Osteocyte (in vitro differentiated cells): ENCODE measurements around the gene EXO1. TPM values are rescaled to one million over a fixed set of nuclear protein-coding genes. Genes with fewer than 3 reads are reported as not detected.
A peak's percentile ranks its signal among the peaks of the same experiment; 100 is the strongest.

Experiments used
- DNase-seq: peaks from one replicate; pipeline ENCODE4 v3.0.0; 2021; ENCODE audit warnings: mixed read lengths; ENCODE audit not compliant: unreplicated experiment; ENCODE audit errors: extremely low spot score
- H3K27ac Mint-ChIP-seq: one replicate; pipeline ENCODE4 v1.8.0; 2021; ENCODE audit warnings: mild to moderate bottlenecking, mixed read lengths; ENCODE audit not compliant: unreplicated experiment
- H3K27me3 Mint-ChIP-seq: one replicate; pipeline ENCODE4 v1.8.0; 2021; ENCODE audit warnings: mixed read lengths; ENCODE audit not compliant: unreplicated experiment
- H3K36me3 Mint-ChIP-seq: one replicate; pipeline ENCODE4 v1.8.0; 2021; ENCODE audit warnings: mixed read lengths; ENCODE audit not compliant: unreplicated experiment
- H3K4me1 Mint-ChIP-seq: one replicate; pipeline ENCODE4 v1.8.0; 2021; ENCODE audit warnings: mixed read lengths; ENCODE audit not compliant: unreplicated experiment
- H3K4me3 Mint-ChIP-seq: one replicate; pipeline ENCODE4 v1.8.0; 2021; ENCODE audit warnings: mild to moderate bottlenecking, moderate library complexity, mixed read lengths; ENCODE audit not compliant: unreplicated experiment
- H3K9me3 Mint-ChIP-seq: one replicate; pipeline ENCODE4 v1.8.0; 2021; ENCODE audit warnings: mixed read lengths; ENCODE audit not compliant: unreplicated experiment
- total RNA-seq: library from RNA; stranded (reverse); gene quantifications from 2 replicates; pipeline ENCODE4 v1.2.1, GENCODE V29; 2021
- TF ChIP-seq, protein P1 (sequence below): fragments of 200-600 bp; sonication (generic); IDR thresholded peaks from 2 replicates; pipeline ENCODE4 v1.5.0; 2021; ENCODE audit warnings: antibody characterized with exemption, mild to moderate bottlenecking, moderate library complexity

Gene EXO1
- total RNA-seq, 1 donor from 2014 or later = 3.4 TPM

DNA sequence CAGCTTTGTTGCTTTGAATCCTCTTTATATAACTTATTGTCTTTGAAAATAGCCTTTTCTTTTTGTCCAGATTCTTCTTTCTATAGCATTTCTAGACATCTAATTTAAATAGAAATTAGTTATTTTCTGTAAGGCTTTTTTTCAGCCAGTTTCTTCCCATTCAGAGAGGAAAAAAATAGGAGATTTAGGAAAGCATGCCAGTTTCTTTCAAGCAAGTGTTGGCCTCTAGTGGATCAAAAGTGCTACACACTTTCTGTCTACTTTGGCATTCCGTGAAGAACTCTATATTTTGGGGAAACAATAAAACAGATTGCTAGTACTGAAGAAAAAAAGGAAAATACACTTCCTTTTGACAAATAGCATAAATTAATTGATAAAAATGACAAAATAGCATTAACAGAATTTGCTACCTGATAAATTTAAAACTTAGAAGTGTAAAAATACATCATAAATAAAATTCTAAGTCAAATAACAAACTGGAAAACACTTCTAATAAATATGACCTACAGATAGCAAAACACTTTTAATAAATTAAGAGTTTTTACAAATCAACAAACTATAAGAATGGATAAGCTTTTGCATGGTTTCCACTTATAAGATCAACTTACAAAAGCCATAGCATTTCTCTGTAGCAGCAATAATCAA, 13.1 kb upstream of the EXO1 start:
- H3K36me3 Mint-ChIP-seq = no peaks in the 10 kb centered on the region
- TF ChIP-seq, protein P1, sequence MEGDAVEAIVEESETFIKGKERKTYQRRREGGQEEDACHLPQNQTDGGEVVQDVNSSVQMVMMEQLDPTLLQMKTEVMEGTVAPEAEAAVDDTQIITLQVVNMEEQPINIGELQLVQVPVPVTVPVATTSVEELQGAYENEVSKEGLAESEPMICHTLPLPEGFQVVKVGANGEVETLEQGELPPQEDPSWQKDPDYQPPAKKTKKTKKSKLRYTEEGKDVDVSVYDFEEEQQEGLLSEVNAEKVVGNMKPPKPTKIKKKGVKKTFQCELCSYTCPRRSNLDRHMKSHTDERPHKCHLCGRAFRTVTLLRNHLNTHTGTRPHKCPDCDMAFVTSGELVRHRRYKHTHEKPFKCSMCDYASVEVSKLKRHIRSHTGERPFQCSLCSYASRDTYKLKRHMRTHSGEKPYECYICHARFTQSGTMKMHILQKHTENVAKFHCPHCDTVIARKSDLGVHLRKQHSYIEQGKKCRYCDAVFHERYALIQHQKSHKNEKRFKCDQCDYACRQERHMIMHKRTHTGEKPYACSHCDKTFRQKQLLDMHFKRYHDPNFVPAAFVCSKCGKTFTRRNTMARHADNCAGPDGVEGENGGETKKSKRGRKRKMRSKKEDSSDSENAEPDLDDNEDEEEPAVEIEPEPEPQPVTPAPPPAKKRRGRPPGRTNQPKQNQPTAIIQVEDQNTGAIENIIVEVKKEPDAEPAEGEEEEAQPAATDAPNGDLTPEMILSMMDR = peak; percentile 81
- no peak overlapping the region for H3K27ac Mint-ChIP-seq
- no peak overlapping the region for H3K4me3 Mint-ChIP-seq
- peaks cover 13% of the 10 kb centered on the region for H3K4me1 Mint-ChIP-seq
- no peak for DNase-seq
- peaks cover 9% of the 10 kb centered on the region for H3K27me3 Mint-ChIP-seq
- H3K9me3 Mint-ChIP-seq = no peaks in the 10 kb centered on the region

GRCh38 chr1:241836941-241837340, 11.1 kb upstream of the EXO1 start:
- H3K4me3 Mint-ChIP-seq = no peak overlapping the region
- H3K4me1 Mint-ChIP-seq = peaks cover 13% of the 10 kb centered on the region
- no peak for DNase-seq
- H3K27me3 Mint-ChIP-seq = peaks cover 9% of the 10 kb centered on the region
- TF ChIP-seq, protein P1 = no peak
- no peaks in the 10 kb centered on the region for H3K36me3 Mint-ChIP-seq
- no peak overlapping the region for H3K27ac Mint-ChIP-seq
- H3K9me3 Mint-ChIP-seq = no peaks in the 10 kb centered on the region

- H3K27me3 Mint-ChIP-seq = peaks cover 6% of the 10 kb centered on the region
- H3K27ac Mint-ChIP-seq = no peak overlapping the region
- TF ChIP-seq, protein P1 = no peak
- no peak overlapping the region for H3K4me3 Mint-ChIP-seq
- no peak for DNase-seq
- H3K36me3 Mint-ChIP-seq = no peaks in the 10 kb centered on the region
- H3K9me3 Mint-ChIP-seq = no peaks in the 10 kb centered on the region
- peaks cover 13% of the 10 kb centered on the region for H3K4me1 Mint-ChIP-seq
Measured at GRCh38 chr1:241837416-241837815, 10.6 kb upstream of the EXO1 start.

DNA sequence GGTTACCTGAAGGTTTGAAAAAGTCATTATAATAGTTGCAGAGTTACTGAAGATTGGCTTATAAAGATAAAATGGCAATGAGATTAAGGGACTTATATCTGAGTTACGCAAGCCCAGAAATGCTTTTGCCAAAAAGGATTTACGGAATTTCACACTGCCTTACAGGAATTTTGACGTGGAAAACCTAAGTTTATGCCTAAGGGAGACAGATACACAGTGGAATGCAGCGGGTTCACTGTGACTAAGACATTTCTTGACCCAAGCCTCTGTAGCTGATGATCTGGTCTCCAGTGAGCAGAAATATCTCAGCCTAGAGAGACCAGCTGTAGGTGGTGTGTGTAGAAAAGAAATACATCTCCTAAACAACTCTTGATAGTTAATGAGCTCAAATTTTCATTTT, 10.1 kb upstream of the EXO1 start:
- no peak overlapping the region for H3K27ac Mint-ChIP-seq
- TF ChIP-seq, protein P1 = no peak
- peaks cover 13% of the 10 kb centered on the region for H3K4me1 Mint-ChIP-seq
- peaks cover 2% of the 10 kb centered on the region for H3K27me3 Mint-ChIP-seq
- no peak overlapping the region for H3K4me3 Mint-ChIP-seq
- no peaks in the 10 kb centered on the region for H3K9me3 Mint-ChIP-seq
- DNase-seq = no peak
- no peaks in the 10 kb centered on the region for H3K36me3 Mint-ChIP-seq

- Mint-ChIP-seq H3K27me3 (peaks cover 4% of the 10 kb centered on the region), H3K4me1 (peaks cover 13% of the 10 kb centered on the region), H3K4me3 (no peak overlapping the region), H3K9me3 (no peaks in the 10 kb centered on the region), H3K36me3 (no peaks in the 10 kb centered on the region), H3K27ac (no peak overlapping the region)
- DNase-seq = no peak
- TF ChIP-seq, protein P1 = no peak
Measured at GRCh38 chr1:241838897-241839296, 9.1 kb upstream of the EXO1 start.
